Small intestine (tissue), 7 donors: ENCODE results near the gene MED8. TPM values are rescaled to one million over a fixed set of nuclear protein-coding genes. Genes with fewer than 3 reads are reported as not detected.

Source experiments
- DNase-seq, 2 donors: peaks; one replicate each; pipeline versions ENCODE4 v3.0.0 to v3.0.0-alpha.2; 2013
- FAIRE-seq: peaks from 2 replicates; lab custom pipeline; 2012; peaks lifted over from hg19 to GRCh38; lab: Jason Lieb, UNC
- H3K27ac ChIP-seq, 3 donors: one replicate each; pipeline ENCODE4 v1.5.1; 2013; ENCODE audit warnings: low read length in 2 of 3, mild to moderate bottlenecking in 2 of 3, control low read depth in 1 of 3, inconsistent platforms in 1 of 3, low read depth in 1 of 3, moderate library complexity in 1 of 3
- H3K27me3 ChIP-seq, 3 donors: one replicate each; pipeline ENCODE4 v1.6.1; 2013; ENCODE audit warnings: low read length in 3 of 3, inconsistent platforms in 1 of 3; ENCODE audit not compliant: control insufficient read depth in 3 of 3, insufficient read depth in 3 of 3
- H3K36me3 ChIP-seq, 3 donors: one replicate each; pipeline ENCODE4 v1.6.1; 2013; ENCODE audit warnings: low read length in 3 of 3, inconsistent platforms in 1 of 3, low read depth in 1 of 3, mild to moderate bottlenecking in 1 of 3, moderate library complexity in 1 of 3; ENCODE audit not compliant: control insufficient read depth in 3 of 3, insufficient read depth in 2 of 3
- H3K4me1 ChIP-seq, 3 donors: one replicate each; pipeline ENCODE4 v1.6.1; 2013; ENCODE audit warnings: low read length in 2 of 3, inconsistent platforms in 1 of 3, low read depth in 1 of 3, mild to moderate bottlenecking in 1 of 3, moderate library complexity in 1 of 3; ENCODE audit not compliant: control insufficient read depth in 3 of 3, insufficient read depth in 2 of 3
- H3K4me3 ChIP-seq, 3 donors: one replicate each; pipeline ENCODE4 v1.5.1; 2013; ENCODE audit warnings: low read length in 3 of 3, control low read depth in 1 of 3, inconsistent platforms in 1 of 3, low read depth in 1 of 3, mild to moderate bottlenecking in 1 of 3, moderate library complexity in 1 of 3
- H3K9me3 ChIP-seq, 2 donors: one replicate each; pipeline ENCODE4 v1.6.1; 2013; ENCODE audit warnings: low read depth in 1 of 2, low read length in 1 of 2; ENCODE audit not compliant: control insufficient read depth in 2 of 2, insufficient read depth in 1 of 2
- WGBS, 3 donors: extraction: QIAGEN DNeasy Blood & Tissue Kit; methylation state at CpG; one replicate each; pipeline ENCODE4 v1.1.7; 2013; 5-methylcytosine and 5-hydroxymethylcytosine counted together
- polyA plus RNA-seq, 4 donors: library from polyadenylated mRNA; stranded (reverse) in 3 of 4; unstranded in 1 of 4; fragments of 200-250 nt in 3 of 4; fragments of 120-200 nt in 1 of 4; gene quantifications; one replicate each; pipeline versions ENCODE4 v1.2.1 to v1.2.3, GENCODE V29; 2013
- donor health status: healthy with polysubstance abuse.
- donor health status: control.
- donor health status: control.
- donor health status: Bipolar disorder and iron deficiency.
- donor health status: healthy.

Gene MED8
- polyA plus RNA-seq, 4 donors = 36.5 to 40.3 (median 37.7) TPM

DNA sequence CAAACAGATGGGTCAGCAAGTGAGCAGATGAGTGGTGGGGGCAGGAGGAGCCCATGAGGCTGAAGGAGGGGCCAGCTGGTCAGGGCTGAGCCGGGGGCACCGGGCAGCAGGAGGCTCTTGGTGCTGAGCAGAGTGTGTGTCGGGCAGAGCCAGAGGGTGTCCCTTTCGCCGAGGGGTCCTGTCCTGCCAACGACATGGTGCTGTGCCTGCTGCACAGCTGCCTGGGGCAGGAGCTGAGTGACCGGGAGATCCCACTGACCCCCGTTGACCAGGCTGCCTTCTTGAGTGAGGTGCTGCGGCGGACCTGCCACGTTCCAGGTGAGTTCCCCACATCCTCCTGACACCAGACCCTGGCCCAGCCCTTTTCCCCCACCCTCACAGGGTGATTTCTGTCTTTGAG is 36.6 kb upstream of the MED8 start:
- Histone ChIP-seq H3K36me3 (peaks cover 32 to 98% (median 46%) of the 10 kb centered on the region in 3 donors), H3K27ac (no peak overlapping the region), H3K9me3 (peaks cover 0 to 5% of the 10 kb centered on the region in 2 donors), H3K4me3 (no peak overlapping the region), H3K27me3 (no peaks in the 10 kb centered on the region), H3K4me1 (no peaks in the 10 kb centered on the region)
- WGBS, 3 donors = 88 to 94% (median 93%) methylated on average over 10 to 11 of the region's 11 CpGs
- no peak for DNase-seq
- FAIRE-seq = no peak

GRCh38 chr1:43425045-43425444 is 35.4 kb upstream of the MED8 start:
- FAIRE-seq (no peak), DNase-seq (no peak)
- WGBS, 3 donors = 75 to 96% (median 89%) methylated on average over 4 of the region's 4 CpGs
- no peaks in the 10 kb centered on the region for H3K27me3 ChIP-seq
- H3K4me1 ChIP-seq = no peaks in the 10 kb centered on the region
- H3K36me3 ChIP-seq = peaks cover 40 to 98% (median 50%) of the 10 kb centered on the region in 3 donors
- H3K9me3 ChIP-seq = peaks cover 0 to 5% of the 10 kb centered on the region in 2 donors
- no peak overlapping the region for H3K4me3 ChIP-seq
- no peak overlapping the region for H3K27ac ChIP-seq

- DNase-seq (peak in 1 of 2 donors; percentile 56), FAIRE-seq (no peak)
- H3K4me1 ChIP-seq = no peaks in the 10 kb centered on the region
- H3K9me3 ChIP-seq = peaks cover 0 to 5% of the 10 kb centered on the region in 2 donors
- no peaks in the 10 kb centered on the region for H3K27me3 ChIP-seq
- peaks cover 46 to 98% (median 56%) of the 10 kb centered on the region in 3 donors for H3K36me3 ChIP-seq
- peak overlapping the region in 2 of 3 donors; percentile 18 to 68 for H3K27ac ChIP-seq
- 70 to 87% (median 80%) methylated on average over 23 of the region's 23 CpGs for WGBS, 3 donors
- no peak overlapping the region for H3K4me3 ChIP-seq
Measured at GRCh38 chr1:43423672-43424550, 34.3 kb upstream of the MED8 start.

- Histone ChIP-seq H3K9me3 (peaks cover 0 to 5% of the 10 kb centered on the region in 2 donors), H3K36me3 (peaks cover 46 to 96% (median 58%) of the 10 kb centered on the region in 3 donors), H3K27me3 (no peaks in the 10 kb centered on the region), H3K4me1 (no peaks in the 10 kb centered on the region), H3K4me3 (no peak overlapping the region), H3K27ac (peak overlapping the region in 2 of 3 donors; percentile 18 to 62)
- WGBS, 3 donors = 91 to 96% (median 95%) methylated on average over 16 of the region's 16 CpGs
- no peak for DNase-seq
- FAIRE-seq = no peak
Measured at GRCh38 chr1:43422995-43423671, 33.5 kb upstream of the MED8 start.

- no peaks in the 10 kb centered on the region for H3K4me1 ChIP-seq
- WGBS, 3 donors = 92 to 95% (median 92%) methylated on average over 12 of the region's 12 CpGs
- H3K27me3 ChIP-seq = no peaks in the 10 kb centered on the region
- no peak for FAIRE-seq
- H3K36me3 ChIP-seq = peaks cover 41 to 87% (median 52%) of the 10 kb centered on the region in 3 donors
- peaks cover 0 to 5% of the 10 kb centered on the region in 2 donors for H3K9me3 ChIP-seq
- H3K4me3 ChIP-seq = no peak overlapping the region
- no peak overlapping the region for H3K27ac ChIP-seq
- peak in 1 of 2 donors; percentile 17 for DNase-seq
Measured at GRCh38 chr1:43421976-43422750, 32.6 kb upstream of the MED8 start.

GRCh38 chr1:43421396-43421795 is 31.8 kb upstream of the MED8 start:
- H3K4me3 ChIP-seq = no peak overlapping the region
- DNase-seq = no peak

GRCh38 chr1:43420874-43421273 is 31.3 kb upstream of the MED8 start:
- peaks cover 33 to 83% (median 48%) of the 10 kb centered on the region in 3 donors for H3K36me3 ChIP-seq
- peaks cover 0 to 5% of the 10 kb centered on the region in 2 donors for H3K9me3 ChIP-seq
- no peak overlapping the region for H3K27ac ChIP-seq
- no peaks in the 10 kb centered on the region for H3K27me3 ChIP-seq
- FAIRE-seq = no peak
- no peaks in the 10 kb centered on the region for H3K4me1 ChIP-seq
- H3K4me3 ChIP-seq = no peak overlapping the region
- WGBS, 3 donors = 96 to 98% (median 97%) methylated on average over 10 of the region's 10 CpGs
- DNase-seq = no peak

More at GRCh38 chr1:43421396-43421795, 31.8 kb upstream of the MED8 start:
- Histone ChIP-seq H3K36me3 (peaks cover 38 to 85% (median 53%) of the 10 kb centered on the region in 3 donors), H3K4me1 (no peaks in the 10 kb centered on the region), H3K27ac (no peak overlapping the region), H3K27me3 (no peaks in the 10 kb centered on the region), H3K9me3 (peaks cover 0 to 5% of the 10 kb centered on the region in 2 donors)
- FAIRE-seq = no peak
- WGBS, 3 donors = 90 to 97% (median 93%) methylated on average over 6 of the region's 6 CpGs
